ENCODE measurements around the gene SEC61A1. TPM values are rescaled to one million over a fixed set of nuclear protein-coding genes. Genes with fewer than 3 reads are reported as not detected.

SEC61A1 gene
- total RNA-seq, result 100 to 1,000 TPM; 113 to 123 TPM

- Mint-ChIP-seq H3K36me3 (ENCODE audit: low read depth) (peaks cover 34% of the 10 kb centered on the region), H3K9me3 (ENCODE audit: low read depth) (no peaks in the 10 kb centered on the region), H3K27ac (peak within 1 kb of the TSS; percentile 98), H3K4me3 (peak within 1 kb of the TSS; percentile 90), H3K4me1 (peaks cover 34% of the 10 kb centered on the region), H3K27me3 (no peaks in the 10 kb centered on the region)
- intact Hi-C loops (cut with DNase I, micrococcal nuclease), result loop anchor here (1.0 to 10.0 kb wide), 21 partner anchors 23 to 1385 kb away; partner anchors contain the start of genes ABTB1 (in 2 of the 2), EEFSEC (in 2 of the 2), MCM2 (in 2 of the 2) and TPRA1 (in 2 of the 2)
- ChIA-PET POLR2A (no interaction called here), CTCF (interaction anchor here (0.7 kb wide), 1 partner anchor 1554 kb away, joined by 3 read pairs; no protein-coding TSS in a partner anchor)
- ATAC-seq (peak; percentile 96), DNase-seq (peak; percentile 98)
These were observed at the start of gene SEC61A1 for GRCh38 chr3:128051837-128052594. Gene SEC61A1 (plus strand): TSS chr3:128052437. CDS start chr3:128052553, 116 bp downstream.

GRCh38 chr3:128004661-128005060, 47.6 kb upstream of the SEC61A1 start:
- no peak overlapping the region for H3K27ac Mint-ChIP-seq
- H3K9me3 Mint-ChIP-seq (ENCODE audit: low read depth), result no peaks in the 10 kb centered on the region
- DNase-seq (no peak), ATAC-seq (no peak)
- H3K36me3 Mint-ChIP-seq (ENCODE audit: low read depth), result no peaks in the 10 kb centered on the region
- peaks cover 6% of the 10 kb centered on the region for H3K27me3 Mint-ChIP-seq
- no peak overlapping the region for H3K4me3 Mint-ChIP-seq
- intact Hi-C loops (cut with DNase I, micrococcal nuclease), result no loop called here
- H3K4me1 Mint-ChIP-seq, result no peaks in the 10 kb centered on the region
- POLR2A ChIA-PET, result no interaction called here
- CTCF ChIA-PET, result no interaction called here

- ChIA-PET CTCF (no interaction called here), POLR2A (interaction anchor here (0.6 kb wide), 1 partner anchor 50 kb away, joined by 3 read pairs; no protein-coding TSS in a partner anchor)
- intact Hi-C loops (cut with DNase I, micrococcal nuclease), result no loop called here
- no peak overlapping the region for H3K27ac Mint-ChIP-seq
- H3K36me3 Mint-ChIP-seq (ENCODE audit: low read depth), result no peaks in the 10 kb centered on the region
- no peak for DNase-seq
- no peak overlapping the region for H3K4me3 Mint-ChIP-seq
- no peaks in the 10 kb centered on the region for H3K9me3 Mint-ChIP-seq (ENCODE audit: low read depth)
- H3K27me3 Mint-ChIP-seq, result peaks cover 9% of the 10 kb centered on the region
- no peak for ATAC-seq
- H3K4me1 Mint-ChIP-seq, result peaks cover 1% of the 10 kb centered on the region
These were observed 45.9 kb upstream of the SEC61A1 start for GRCh38 chr3:128006061-128007032.

- intact Hi-C loops (cut with DNase I, micrococcal nuclease), result no loop called here
- H3K36me3 Mint-ChIP-seq (ENCODE audit: low read depth), result no peaks in the 10 kb centered on the region
- DNase-seq (no peak), ATAC-seq (no peak)
- peaks cover 9% of the 10 kb centered on the region for H3K27me3 Mint-ChIP-seq
- ChIA-PET POLR2A (no interaction called here), CTCF (no interaction called here)
- peaks cover 4% of the 10 kb centered on the region for H3K4me1 Mint-ChIP-seq
- H3K4me3 Mint-ChIP-seq, result no peak overlapping the region
- no peaks in the 10 kb centered on the region for H3K9me3 Mint-ChIP-seq (ENCODE audit: low read depth)
- no peak overlapping the region for H3K27ac Mint-ChIP-seq
These were observed 45.2 kb upstream of the SEC61A1 start for GRCh38 chr3:128007033-128007424.

GRCh38 chr3:128009952-128010846, 42.0 kb upstream of the SEC61A1 start:
- no peak for ATAC-seq
- peaks cover 9% of the 10 kb centered on the region for H3K27me3 Mint-ChIP-seq
- DNase-seq, result no peak
- H3K4me1 Mint-ChIP-seq, result peaks cover 4% of the 10 kb centered on the region
- no peaks in the 10 kb centered on the region for H3K9me3 Mint-ChIP-seq (ENCODE audit: low read depth)
- intact Hi-C loops (cut with DNase I, micrococcal nuclease), result no loop called here
- H3K27ac Mint-ChIP-seq, result no peak overlapping the region
- CTCF ChIA-PET, result interaction anchor here (0.5 kb wide), 1 partner anchor 15 kb away, joined by 3 read pairs; no protein-coding TSS in a partner anchor
- H3K36me3 Mint-ChIP-seq (ENCODE audit: low read depth), result no peaks in the 10 kb centered on the region
- H3K4me3 Mint-ChIP-seq, result no peak overlapping the region
- POLR2A ChIA-PET, result interaction anchor here (0.7 kb wide), 1 partner anchor 28 kb away, joined by 6 read pairs; no protein-coding TSS in a partner anchor

GRCh38 chr3:128011140-128011539, 41.1 kb upstream of the SEC61A1 start:
- intact Hi-C loops (cut with DNase I, micrococcal nuclease), result loop anchor here in 1 of 2 experiments (1.0 kb wide), 1 partner anchor 122 kb away; no protein-coding TSS in a partner anchor
- POLR2A ChIA-PET, result no interaction called here
- peaks cover 4% of the 10 kb centered on the region for H3K4me1 Mint-ChIP-seq
- no peak overlapping the region for H3K27ac Mint-ChIP-seq
- DNase-seq, result peak; percentile 45
- peaks cover 9% of the 10 kb centered on the region for H3K27me3 Mint-ChIP-seq
- no peaks in the 10 kb centered on the region for H3K9me3 Mint-ChIP-seq (ENCODE audit: low read depth)
- H3K36me3 Mint-ChIP-seq (ENCODE audit: low read depth), result no peaks in the 10 kb centered on the region
- H3K4me3 Mint-ChIP-seq, result no peak overlapping the region
- CTCF ChIA-PET, result no interaction called here
- peak; percentile 36 for ATAC-seq

- H3K36me3 Mint-ChIP-seq (ENCODE audit: low read depth), result no peaks in the 10 kb centered on the region
- peaks cover 7% of the 10 kb centered on the region for H3K27me3 Mint-ChIP-seq
- ChIA-PET CTCF (no interaction called here), POLR2A (no interaction called here)
- ATAC-seq (no peak), DNase-seq (no peak)
- H3K9me3 Mint-ChIP-seq (ENCODE audit: low read depth), result peaks cover 2% of the 10 kb centered on the region
- no peak overlapping the region for H3K4me3 Mint-ChIP-seq
- intact Hi-C loops (cut with DNase I, micrococcal nuclease), result no loop called here
- peaks cover 4% of the 10 kb centered on the region for H3K4me1 Mint-ChIP-seq
- no peak overlapping the region for H3K27ac Mint-ChIP-seq
These were observed 40.2 kb upstream of the SEC61A1 start for GRCh38 chr3:128012050-128012449.

- intact Hi-C loops (cut with DNase I, micrococcal nuclease), result no loop called here
- DNase-seq (no peak), ATAC-seq (no peak)
- H3K4me1 Mint-ChIP-seq, result peaks cover 4% of the 10 kb centered on the region
- ChIA-PET CTCF (no interaction called here), POLR2A (no interaction called here)
- H3K27me3 Mint-ChIP-seq, result peaks cover 3% of the 10 kb centered on the region
- no peak overlapping the region for H3K27ac Mint-ChIP-seq
- peaks cover 2% of the 10 kb centered on the region for H3K9me3 Mint-ChIP-seq (ENCODE audit: low read depth)
- no peaks in the 10 kb centered on the region for H3K36me3 Mint-ChIP-seq (ENCODE audit: low read depth)
- no peak overlapping the region for H3K4me3 Mint-ChIP-seq
These were observed 37.7 kb upstream of the SEC61A1 start for GRCh38 chr3:128014548-128014947.

GRCh38 chr3:128016502-128016901, 35.7 kb upstream of the SEC61A1 start:
- H3K27ac Mint-ChIP-seq, result no peak overlapping the region
- intact Hi-C loops (cut with DNase I, micrococcal nuclease), result no loop called here
- H3K27me3 Mint-ChIP-seq, result no peaks in the 10 kb centered on the region
- CTCF ChIA-PET, result no interaction called here
- H3K36me3 Mint-ChIP-seq (ENCODE audit: low read depth), result no peaks in the 10 kb centered on the region
- no peak for ATAC-seq
- peaks cover under 1% of the 10 kb centered on the region for H3K4me1 Mint-ChIP-seq
- H3K4me3 Mint-ChIP-seq, result no peak overlapping the region
- POLR2A ChIA-PET, result no interaction called here
- peaks cover 2% of the 10 kb centered on the region for H3K9me3 Mint-ChIP-seq (ENCODE audit: low read depth)
- no peak for DNase-seq

- H3K4me1 Mint-ChIP-seq, result no peaks in the 10 kb centered on the region
- POLR2A ChIA-PET, result no interaction called here
These were observed 30.4 kb upstream of the SEC61A1 start for GRCh38 chr3:128021768-128022372.

More at GRCh38 chr3:128021768-128022372, 30.4 kb upstream of the SEC61A1 start:
- no peak for ATAC-seq
- Mint-ChIP-seq H3K36me3 (ENCODE audit: low read depth) (no peaks in the 10 kb centered on the region), H3K4me3 (no peak overlapping the region), H3K27me3 (peaks cover 4% of the 10 kb centered on the region), H3K9me3 (ENCODE audit: low read depth) (no peaks in the 10 kb centered on the region), H3K27ac (no peak overlapping the region)
- CTCF ChIA-PET, result no interaction called here
- intact Hi-C loops (cut with DNase I, micrococcal nuclease), result no loop called here
- DNase-seq, result no peak

All from activated CD4-positive, alpha-beta T cell treated with anti-CD3 and anti-CD28 coated beads for 36 hours (primary cell).